ENCODE data around the gene CCDC15. TPM values are rescaled to one million over a fixed set of nuclear protein-coding genes. Genes with fewer than 3 reads are reported as not detected.

CCDC15 gene, protein sequence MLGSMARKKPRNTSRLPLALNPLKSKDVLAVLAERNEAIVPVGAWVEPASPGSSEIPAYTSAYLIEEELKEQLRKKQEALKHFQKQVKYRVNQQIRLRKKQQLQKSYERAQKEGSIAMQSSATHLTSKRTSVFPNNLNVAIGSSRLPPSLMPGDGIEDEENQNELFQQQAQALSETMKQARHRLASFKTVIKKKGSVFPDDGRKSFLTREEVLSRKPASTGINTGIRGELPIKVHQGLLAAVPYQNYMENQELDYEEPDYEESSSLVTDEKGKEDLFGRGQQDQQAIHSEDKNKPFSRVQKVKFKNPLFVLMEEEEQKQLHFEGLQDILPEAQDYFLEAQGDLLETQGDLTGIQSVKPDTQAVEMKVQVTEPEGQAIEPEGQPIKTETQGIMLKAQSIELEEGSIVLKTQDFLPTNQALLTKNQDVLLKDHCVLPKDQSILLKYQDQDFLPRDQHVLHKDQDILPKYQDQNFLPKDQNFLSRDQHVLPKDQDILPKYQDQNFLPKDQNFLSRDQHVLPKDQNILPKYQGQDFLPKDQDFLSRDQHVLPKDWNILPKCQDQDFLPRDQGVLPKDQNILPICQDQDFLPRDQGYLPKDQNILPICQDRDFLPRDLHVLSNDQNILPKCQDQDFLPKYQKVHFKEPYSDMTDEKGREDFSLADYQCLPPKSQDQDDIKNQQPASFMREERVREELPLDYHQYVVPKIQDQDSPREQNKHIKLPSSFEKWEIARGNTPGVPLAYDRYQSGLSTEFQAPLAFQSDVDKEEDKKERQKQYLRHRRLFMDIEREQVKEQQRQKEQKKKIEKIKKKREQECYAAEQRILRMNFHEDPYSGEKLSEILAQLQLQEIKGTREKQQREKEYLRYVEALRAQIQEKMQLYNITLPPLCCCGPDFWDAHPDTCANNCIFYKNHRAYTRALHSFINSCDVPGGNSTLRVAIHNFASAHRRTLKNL
- total RNA-seq: 1 to 10 TPM; 1.2 to 2.5 TPM

DNA sequence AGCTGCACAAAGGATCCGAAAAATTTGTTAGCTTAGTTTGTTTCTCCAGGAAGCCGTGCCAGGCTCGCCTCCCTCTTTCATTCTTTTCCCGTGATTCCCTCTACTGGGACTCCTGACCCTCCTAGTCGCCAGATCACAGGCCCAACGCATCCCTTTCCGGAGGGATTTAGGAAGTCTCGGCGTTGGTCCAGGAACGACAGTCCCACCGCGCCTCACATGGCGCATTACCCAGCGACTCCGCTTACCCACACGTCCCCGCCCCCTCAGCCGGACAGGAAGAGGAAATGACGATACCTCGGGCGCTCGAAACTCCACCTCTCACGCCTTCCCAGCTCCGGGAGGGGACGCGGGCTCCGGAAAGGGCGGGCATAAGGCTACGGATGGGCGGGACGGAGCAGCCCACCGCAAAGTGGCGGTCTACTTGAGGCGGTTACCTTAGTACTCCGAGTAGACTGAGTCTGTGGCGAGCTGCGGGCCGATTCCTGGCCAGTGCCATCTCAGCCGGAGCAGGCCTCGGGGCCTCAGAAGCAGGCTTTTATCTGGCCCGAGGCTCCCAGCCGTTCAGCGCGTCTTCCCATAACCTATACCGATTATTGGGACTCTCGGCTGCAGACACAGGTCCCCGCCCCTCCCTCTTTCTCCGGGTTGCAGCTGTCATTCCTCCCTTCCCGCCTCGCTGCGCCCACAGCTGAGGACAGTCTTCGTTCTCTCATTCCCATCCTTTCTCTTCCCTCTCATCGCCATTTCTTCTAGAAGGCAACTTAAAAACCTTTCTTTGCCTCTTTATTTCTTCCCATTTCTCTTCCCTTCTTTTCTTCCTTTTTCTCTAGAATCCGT is at the start of gene CCDC15:
Gene CCDC15, plus strand, starts transcription at position 450 of the 837 bp plus-strand sequence. CDS start 531 bp downstream, outside the sequence.
- H3K36me3 ChIP-seq: no peaks in the 10 kb centered on the region
- H3K4me3 ChIP-seq: peak within 1 kb of the TSS; percentile 71
- DNase-seq: peak; percentile 99
- H3K27me3 ChIP-seq: no peaks in the 10 kb centered on the region
- H3K9ac ChIP-seq (ENCODE audit: low read depth in 2 of 2, low read length in 2 of 2): peak within 1 kb of the TSS; percentile 35 to 78
- no peaks in the 10 kb centered on the region for H3K4me1 ChIP-seq
- H3K27ac ChIP-seq: peak within 1 kb of the TSS; percentile 68
- TF ChIP-seq, protein P1, sequence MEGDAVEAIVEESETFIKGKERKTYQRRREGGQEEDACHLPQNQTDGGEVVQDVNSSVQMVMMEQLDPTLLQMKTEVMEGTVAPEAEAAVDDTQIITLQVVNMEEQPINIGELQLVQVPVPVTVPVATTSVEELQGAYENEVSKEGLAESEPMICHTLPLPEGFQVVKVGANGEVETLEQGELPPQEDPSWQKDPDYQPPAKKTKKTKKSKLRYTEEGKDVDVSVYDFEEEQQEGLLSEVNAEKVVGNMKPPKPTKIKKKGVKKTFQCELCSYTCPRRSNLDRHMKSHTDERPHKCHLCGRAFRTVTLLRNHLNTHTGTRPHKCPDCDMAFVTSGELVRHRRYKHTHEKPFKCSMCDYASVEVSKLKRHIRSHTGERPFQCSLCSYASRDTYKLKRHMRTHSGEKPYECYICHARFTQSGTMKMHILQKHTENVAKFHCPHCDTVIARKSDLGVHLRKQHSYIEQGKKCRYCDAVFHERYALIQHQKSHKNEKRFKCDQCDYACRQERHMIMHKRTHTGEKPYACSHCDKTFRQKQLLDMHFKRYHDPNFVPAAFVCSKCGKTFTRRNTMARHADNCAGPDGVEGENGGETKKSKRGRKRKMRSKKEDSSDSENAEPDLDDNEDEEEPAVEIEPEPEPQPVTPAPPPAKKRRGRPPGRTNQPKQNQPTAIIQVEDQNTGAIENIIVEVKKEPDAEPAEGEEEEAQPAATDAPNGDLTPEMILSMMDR (IDR thresholded peaks at IDR 0.05): no peak
- no peaks in the 10 kb centered on the region for H3K9me3 ChIP-seq
- intact Hi-C loops (cut with DNase I): loop anchor here (10.0 kb wide), 1 partner anchor 641 kb away; the partner anchor contains the start of gene STT3A

DNA sequence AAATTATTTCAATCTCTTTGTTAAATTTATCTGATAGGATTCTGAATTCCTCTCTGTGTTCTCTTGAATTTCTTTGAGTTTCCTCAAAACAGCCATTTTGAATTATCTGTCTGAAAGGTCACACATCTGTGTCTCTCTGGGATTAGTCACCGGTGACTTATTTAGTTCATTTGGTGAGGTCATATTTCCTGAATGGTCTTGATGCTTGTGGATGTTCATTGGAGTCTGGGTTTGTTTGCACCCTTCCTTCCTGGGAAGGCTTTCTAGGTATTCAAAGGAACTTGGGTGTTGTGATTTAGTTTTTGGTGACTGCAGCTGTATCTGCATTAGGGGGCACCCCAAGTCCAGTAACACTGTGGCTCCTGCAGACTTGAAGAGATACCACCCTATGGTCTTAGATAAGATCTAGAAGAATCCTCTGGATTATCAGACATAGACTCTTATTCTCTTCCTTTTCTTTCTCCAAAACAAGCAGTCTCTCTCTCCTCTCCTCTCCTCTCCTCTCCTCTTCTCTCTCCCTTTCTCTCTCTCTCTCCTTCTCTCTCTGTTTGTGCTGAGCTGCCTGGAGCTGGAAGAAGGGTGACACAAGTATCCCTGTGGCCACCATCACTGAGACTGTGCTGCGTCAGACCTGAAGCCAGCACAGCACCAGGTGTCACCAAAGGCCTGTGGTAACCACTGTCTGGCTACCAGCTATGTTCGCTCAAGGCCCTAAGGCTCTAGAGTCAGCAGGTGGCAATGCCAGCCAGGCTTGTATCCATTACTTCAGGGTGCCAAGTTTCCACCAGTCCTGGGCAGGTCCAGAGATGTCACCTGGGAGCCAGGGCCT is 38.2 kb upstream of the CCDC15 start:
- intact Hi-C loops (cut with DNase I): no loop called here
- Histone ChIP-seq H3K9ac (ENCODE audit: low read depth in 2 of 2, low read length in 2 of 2) (no peak overlapping the region), H3K36me3 (no peaks in the 10 kb centered on the region), H3K27ac (no peak overlapping the region), H3K4me1 (no peaks in the 10 kb centered on the region), H3K9me3 (no peaks in the 10 kb centered on the region), H3K4me3 (no peak overlapping the region), H3K27me3 (no peaks in the 10 kb centered on the region)
- TF ChIP-seq, protein P1 (IDR thresholded peaks at IDR 0.05): no peak
- DNase-seq: no peak

DNA sequence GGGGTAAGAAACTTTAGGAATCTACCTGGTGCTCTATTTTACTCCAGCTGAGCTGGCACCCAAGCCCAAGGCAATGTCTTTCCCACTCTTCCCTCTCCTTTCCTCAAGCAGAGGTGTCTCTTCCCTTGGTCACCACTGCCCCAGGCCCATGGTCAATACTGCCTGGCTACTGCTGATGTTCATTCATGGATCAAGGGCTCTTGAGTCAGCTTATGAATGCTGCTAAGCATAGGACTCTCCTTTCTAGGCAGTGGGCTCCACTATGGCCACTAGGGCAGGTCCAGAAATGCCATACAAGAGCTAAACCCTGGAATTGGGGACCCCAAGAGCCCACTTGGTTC is 37.7 kb upstream of the CCDC15 start:
- Histone ChIP-seq H3K4me3 (no peak overlapping the region), H3K27me3 (no peaks in the 10 kb centered on the region), H3K27ac (no peak overlapping the region), H3K9me3 (no peaks in the 10 kb centered on the region), H3K36me3 (no peaks in the 10 kb centered on the region), H3K9ac (ENCODE audit: low read depth in 2 of 2, low read length in 2 of 2) (no peak overlapping the region), H3K4me1 (no peaks in the 10 kb centered on the region)
- DNase-seq: no peak
- TF ChIP-seq, protein P1 (IDR thresholded peaks at IDR 0.05): no peak
- intact Hi-C loops (cut with DNase I): no loop called here

DNA sequence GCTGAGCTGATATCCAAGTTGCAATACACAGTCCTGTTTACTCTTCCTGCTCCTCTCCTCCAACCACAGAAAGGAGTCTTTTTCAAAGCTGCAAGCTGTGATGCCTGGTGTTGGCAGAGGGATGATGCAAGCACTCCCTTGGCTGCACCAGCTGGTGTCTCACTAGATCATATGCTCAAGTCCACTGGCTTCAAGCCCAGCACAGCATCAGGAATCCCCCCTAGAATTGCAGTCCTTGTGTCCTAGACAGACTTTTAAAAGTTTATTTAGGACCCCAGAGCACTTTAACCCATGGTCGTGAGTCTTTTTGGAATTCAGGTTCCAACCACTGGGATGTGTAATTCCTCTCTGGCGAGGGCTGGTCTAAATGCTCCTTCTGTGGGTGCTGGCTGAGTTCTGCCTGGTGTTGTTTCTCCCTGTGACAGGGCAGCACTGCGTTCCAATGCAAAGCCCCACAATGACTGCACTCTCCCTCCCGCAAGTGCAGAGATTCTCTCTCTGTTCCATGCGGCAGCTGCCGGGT is 36.8 kb upstream of the CCDC15 start:
- Histone ChIP-seq H3K4me1 (no peaks in the 10 kb centered on the region), H3K9ac (ENCODE audit: low read depth in 2 of 2, low read length in 2 of 2) (no peak overlapping the region), H3K36me3 (no peaks in the 10 kb centered on the region), H3K4me3 (no peak overlapping the region), H3K27ac (no peak overlapping the region), H3K9me3 (no peaks in the 10 kb centered on the region), H3K27me3 (no peaks in the 10 kb centered on the region)
- TF ChIP-seq, protein P1 (IDR thresholded peaks at IDR 0.05): no peak
- no peak for DNase-seq
- intact Hi-C loops (cut with DNase I): no loop called here
